Measurements from ENCODE around the gene MRPL12. TPM values are rescaled to one million over a fixed set of nuclear protein-coding genes. Genes with fewer than 3 reads are reported as not detected.

MRPL12 gene
- total and polyA plus RNA-seq, 2 of the 8 experiments (the other 6 are each of a cell fraction or from before 2014, with no cell fraction given): 120 to 141 TPM

DNA sequence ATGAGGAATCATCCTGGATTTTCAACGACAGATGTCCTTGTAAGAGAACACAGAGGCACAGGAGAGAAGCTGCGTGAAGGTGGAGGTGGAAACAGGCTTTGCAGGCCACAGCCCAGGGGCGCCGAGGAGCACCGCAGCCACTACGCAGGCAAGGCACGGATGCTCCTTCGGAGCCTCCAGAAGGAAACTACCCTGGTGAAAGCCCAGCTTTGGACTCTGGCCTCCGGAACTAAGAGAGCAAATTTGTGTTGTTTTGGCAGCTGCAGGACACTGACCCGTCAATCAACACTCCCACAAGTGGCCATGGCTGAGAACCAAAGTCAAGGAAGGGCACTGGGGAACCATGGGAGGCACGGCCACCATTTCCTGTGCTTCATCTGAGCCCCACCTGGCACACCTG is 23.0 kb upstream of the MRPL12 start:
- Histone ChIP-seq H3K4me3 (ENCODE audit: extremely low read depth in 1 of 4, insufficient read depth in 2 of 4, low read depth in 3 of 4, low read length in 4 of 4) (no peak overlapping the region), H2BK20ac (ENCODE audit: low read length) (no peak overlapping the region), H3K27ac (ENCODE audit: low read depth, low read length) (no peak overlapping the region), H3K27me3 (replicated peaks in 1 of 4; ENCODE audit: control insufficient read depth in 3 of 4, extremely low read depth in 1 of 4, insufficient read depth in 3 of 4, low read length in 3 of 4) (no peaks in the 10 kb centered on the region; a peak in 1 of 7 replicates), H3K4me1 (replicated peaks in 1 of 4; ENCODE audit: control insufficient read depth in 3 of 4, insufficient read depth in 4 of 4, low read length in 3 of 4) (peaks cover under 1 to 14% (median 7%) of the 10 kb centered on the region in 4 experiments; a peak in 6 of 7 replicates), H3K23ac (ENCODE audit: insufficient read length) (no peak overlapping the region), H2BK120ac (replicated peaks; ENCODE audit: low read depth, low read length) (no peak overlapping the region), H3K4ac (replicated peaks; ENCODE audit: insufficient read length, low read depth, low read length) (no peak overlapping the region), H2AFZ (ENCODE audit: low read length) (no peak overlapping the region), H3K79me1 (ENCODE audit: low read depth, low read length) (peaks cover 12% of the 10 kb centered on the region), H3K79me2 (ENCODE audit: control insufficient read depth in 1 of 2, insufficient read depth in 2 of 2, low read length in 2 of 2) (peaks cover 4 to 28% of the 10 kb centered on the region in 2 experiments; a peak in 3 of 4 replicates), H3K9ac (replicated peaks in 1 of 4; ENCODE audit: extremely low read depth in 1 of 4, low read depth in 3 of 4, low read length in 3 of 4) (no peak overlapping the region), H3K56ac (replicated peaks; ENCODE audit: insufficient read length, low read depth, low read length) (no peak overlapping the region), H3K14ac (ENCODE audit: insufficient read length) (no peak overlapping the region), H2BK5ac (ENCODE audit: low read depth, low read length) (no peak overlapping the region), H2BK15ac (ENCODE audit: low read length) (no peak overlapping the region), H2BK12ac (ENCODE audit: low read depth, low read length) (no peak overlapping the region), H4K91ac (replicated peaks; ENCODE audit: insufficient read length, low read length) (no peak overlapping the region), H3K36me3 (ENCODE audit: control insufficient read depth in 2 of 4, insufficient read depth in 4 of 4, low read length in 3 of 4) (peaks cover 0 to 3% (median 0%) of the 10 kb centered on the region in 4 experiments; a peak in 1 of 8 replicates), H4K8ac (ENCODE audit: extremely low read depth, insufficient read depth, low read length) (no peak overlapping the region), H4K20me1 (replicated peaks in 1 of 2; ENCODE audit: control insufficient read depth in 1 of 2, insufficient read depth in 2 of 2, low read length in 2 of 2) (peaks cover 0 to 20% of the 10 kb centered on the region in 2 experiments), H3K4me2 (ENCODE audit: insufficient read depth in 1 of 2, low read depth in 2 of 2, low read length in 2 of 2) (no peak overlapping the region), H3K18ac (ENCODE audit: extremely low read depth, low read length) (no peak overlapping the region), H3K23me2 (ENCODE audit: low read depth, low read length) (peaks cover 12% of the 10 kb centered on the region), H3K9me3 (ENCODE audit: insufficient read depth in 2 of 2, low read depth in 1 of 2, low read length in 1 of 2) (no peaks in the 10 kb centered on the region), H4K5ac (ENCODE audit: insufficient read length, low read depth, low read length) (no peak overlapping the region), H2AK5ac (ENCODE audit: low read depth, low read length) (no peak overlapping the region)
- 91% methylated on average over 11 of the region's 11 CpGs; no CpG with 5 or more reads in 1 of the 2 experiments for WGBS, 2 experiments (ENCODE audit: extremely low coverage in 1 of 2, insufficient coverage in 1 of 2, insufficient read length in 1 of 2, insufficient replicate concordance in 2 of 2, low coverage in 1 of 2, low lambda C conversion rate in 2 of 2, missing lambda C conversion rate in 1 of 2)
- TF ChIP-seq CREB1 (IDR thresholded peaks at IDR 0.05) (no peak), CTBP2 (IDR thresholded peaks at IDR 0.05; ENCODE audit: borderline replicate concordance, insufficient read depth, insufficient read length, low read length) (no peak), POU5F1 (IDR thresholded peaks at IDR 0.05; ENCODE audit: low read depth, low read length) (no peak), RXRA (IDR thresholded peaks at IDR 0.05; ENCODE audit: insufficient read depth, low read depth, low read length) (no peak), SIN3A (conservative IDR thresholded peaks at IDR 0.05 in 1 of 2, IDR thresholded peaks at IDR 0.05 in 1 of 2; ENCODE audit: low read depth in 1 of 2, low read length in 2 of 2) (no peak), SIX5 (IDR thresholded peaks at IDR 0.05; ENCODE audit: low read depth, low read length) (no peak), KDM5A (IDR thresholded peaks at IDR 0.05; ENCODE audit: low read length) (no peak)
- TF ChIP-seq, protein P1, sequence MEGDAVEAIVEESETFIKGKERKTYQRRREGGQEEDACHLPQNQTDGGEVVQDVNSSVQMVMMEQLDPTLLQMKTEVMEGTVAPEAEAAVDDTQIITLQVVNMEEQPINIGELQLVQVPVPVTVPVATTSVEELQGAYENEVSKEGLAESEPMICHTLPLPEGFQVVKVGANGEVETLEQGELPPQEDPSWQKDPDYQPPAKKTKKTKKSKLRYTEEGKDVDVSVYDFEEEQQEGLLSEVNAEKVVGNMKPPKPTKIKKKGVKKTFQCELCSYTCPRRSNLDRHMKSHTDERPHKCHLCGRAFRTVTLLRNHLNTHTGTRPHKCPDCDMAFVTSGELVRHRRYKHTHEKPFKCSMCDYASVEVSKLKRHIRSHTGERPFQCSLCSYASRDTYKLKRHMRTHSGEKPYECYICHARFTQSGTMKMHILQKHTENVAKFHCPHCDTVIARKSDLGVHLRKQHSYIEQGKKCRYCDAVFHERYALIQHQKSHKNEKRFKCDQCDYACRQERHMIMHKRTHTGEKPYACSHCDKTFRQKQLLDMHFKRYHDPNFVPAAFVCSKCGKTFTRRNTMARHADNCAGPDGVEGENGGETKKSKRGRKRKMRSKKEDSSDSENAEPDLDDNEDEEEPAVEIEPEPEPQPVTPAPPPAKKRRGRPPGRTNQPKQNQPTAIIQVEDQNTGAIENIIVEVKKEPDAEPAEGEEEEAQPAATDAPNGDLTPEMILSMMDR (IDR thresholded peaks at IDR 0.05; ENCODE audit: control extremely low read depth in 1 of 3, insufficient read depth in 1 of 3, low read depth in 1 of 3, low read length in 3 of 3): no peak
- TF ChIP-seq, protein P2, sequence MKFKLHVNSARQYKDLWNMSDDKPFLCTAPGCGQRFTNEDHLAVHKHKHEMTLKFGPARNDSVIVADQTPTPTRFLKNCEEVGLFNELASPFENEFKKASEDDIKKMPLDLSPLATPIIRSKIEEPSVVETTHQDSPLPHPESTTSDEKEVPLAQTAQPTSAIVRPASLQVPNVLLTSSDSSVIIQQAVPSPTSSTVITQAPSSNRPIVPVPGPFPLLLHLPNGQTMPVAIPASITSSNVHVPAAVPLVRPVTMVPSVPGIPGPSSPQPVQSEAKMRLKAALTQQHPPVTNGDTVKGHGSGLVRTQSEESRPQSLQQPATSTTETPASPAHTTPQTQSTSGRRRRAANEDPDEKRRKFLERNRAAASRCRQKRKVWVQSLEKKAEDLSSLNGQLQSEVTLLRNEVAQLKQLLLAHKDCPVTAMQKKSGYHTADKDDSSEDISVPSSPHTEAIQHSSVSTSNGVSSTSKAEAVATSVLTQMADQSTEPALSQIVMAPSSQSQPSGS (IDR thresholded peaks at IDR 0.05; ENCODE audit: low read length): no peak
- no peak for FAIRE-seq
- CTCF ChIA-PET (ENCODE audit: partially characterized antibody): interaction anchor here (0.7 to 2.0 kb wide), 4 partner anchors 12 to 50 kb away, joined by 3 to 10 read pairs (median 4); no protein-coding TSS in a partner anchor
- no peak for DNase-seq (ENCODE audit: low read depth in 1 of 2, low spot score in 2 of 2)
- POLR2A ChIA-PET (ENCODE audit: partially characterized antibody): interaction anchor here (1.1 to 28.4 kb wide), 6 partner anchors 11 to 162 kb away, joined by 3 to 436 read pairs (median 10); partner anchors contain the start of genes CCDC137, MRPL12, OXLD1 and SLC25A10
